ENCODE results near the gene NPIPB13. TPM values are rescaled to one million over a fixed set of nuclear protein-coding genes. Genes with fewer than 3 reads are reported as not detected.

Gene NPIPB13
- total and polyA plus RNA-seq, 9 of the 15 experiments (the other 6 are each of a cell fraction or from before 2014, with no cell fraction given), result 0.31 to 10.1 (median 3.1) TPM

Small RNAs within 50 kb of the gene (small RNA-seq; reads per million reads assigned to genes)
- not detected for gene AC106782.4

Other genes starting within 250 kb of the NPIPB13 start
Only the 7 nearest of the 22 such genes appear.
- 15.7 and 38.0 TPM in 2 replicates for gene MAPK3, start 125.3 kb downstream of the NPIPB13 start, total RNA-seq (2014; rRNA removed)
- 11.3 and 12.0 TPM in 2 replicates for gene MAPK3, start 125.3 kb downstream of the NPIPB13 start, total RNA-seq (2014; rRNA removed; fragmentation: Illumina TruSeq; extraction: Trizol)
- 13.3 and 13.9 TPM in 2 replicates for gene MAPK3, start 125.3 kb downstream of the NPIPB13 start, total RNA-seq (2015; rRNA removed; fragmentation: Illumina TruSeq; extraction: Trizol)
- gene MAPK3, start 125.3 kb downstream of the NPIPB13 start, total RNA-seq (2021), result 41.2 and 44.5 TPM in 2 replicates
- gene MAPK3, start 125.3 kb downstream of the NPIPB13 start, polyA plus RNA-seq (2011; rRNA removed), result 44.0 and 70.0 TPM in 2 replicates
- gene MAPK3, start 125.3 kb downstream of the NPIPB13 start, polyA plus RNA-seq (2014; fragmentation: Illumina TruSeq; extraction: Trizol), result 46.6 and 55.3 TPM in 2 replicates
- 1 to 10 TPM; 1.0 to 1.9 TPM for gene MAPK3, start 125.3 kb downstream of the NPIPB13 start, polyA plus RNA-seq (2014; fragmentation: Nextera tagmentation; extraction: Ambion mirVana)
- 23.4 and 33.8 TPM in 2 replicates for gene MAPK3, start 125.3 kb downstream of the NPIPB13 start, polyA plus RNA-seq (2014; rRNA removed)
- gene CORO1A, start 64.9 kb downstream of the NPIPB13 start, total RNA-seq (2014; rRNA removed), result 7.6 and 7.8 TPM in 2 replicates
- 1.3 and 2.2 TPM in 2 replicates for gene CORO1A, start 64.9 kb downstream of the NPIPB13 start, total RNA-seq (2014; rRNA removed; fragmentation: Illumina TruSeq; extraction: Trizol)
- 17.4 and 18.5 TPM in 2 replicates for gene CORO1A, start 64.9 kb downstream of the NPIPB13 start, total RNA-seq (2015; rRNA removed; fragmentation: Illumina TruSeq; extraction: Trizol)
- 17.8 and 21.1 TPM in 2 replicates for gene CORO1A, start 64.9 kb downstream of the NPIPB13 start, total RNA-seq (2021)
- gene CORO1A, start 64.9 kb downstream of the NPIPB13 start, polyA plus RNA-seq (2011; rRNA removed), result 6.8 and 23.9 TPM in 2 replicates
- 8.3 and 14.3 TPM in 2 replicates for gene CORO1A, start 64.9 kb downstream of the NPIPB13 start, polyA plus RNA-seq (2014; fragmentation: Illumina TruSeq; extraction: Trizol)
- gene CORO1A, start 64.9 kb downstream of the NPIPB13 start, polyA plus RNA-seq (2014; fragmentation: Nextera tagmentation; extraction: Ambion mirVana), result under 1 TPM; 0.22 to 0.31 TPM
- gene CORO1A, start 64.9 kb downstream of the NPIPB13 start, polyA plus RNA-seq (2014; rRNA removed), result 19.1 and 23.8 TPM in 2 replicates
- 72.1 and 88.6 TPM in 2 replicates for gene BOLA2B, start 54.8 kb downstream of the NPIPB13 start, total RNA-seq (2014; rRNA removed)
- gene BOLA2B, start 54.8 kb downstream of the NPIPB13 start, total RNA-seq (2014; rRNA removed; fragmentation: Illumina TruSeq; extraction: Trizol), result 117 and 181 TPM in 2 replicates
- 200 and 209 TPM in 2 replicates for gene BOLA2B, start 54.8 kb downstream of the NPIPB13 start, total RNA-seq (2015; rRNA removed; fragmentation: Illumina TruSeq; extraction: Trizol)
- 259 and 310 TPM in 2 replicates for gene BOLA2B, start 54.8 kb downstream of the NPIPB13 start, total RNA-seq (2021)
- 43.9 and 49.0 TPM in 2 replicates for gene BOLA2B, start 54.8 kb downstream of the NPIPB13 start, polyA plus RNA-seq (2011; rRNA removed)
- 87.3 and 150 TPM in 2 replicates for gene BOLA2B, start 54.8 kb downstream of the NPIPB13 start, polyA plus RNA-seq (2014; fragmentation: Illumina TruSeq; extraction: Trizol)
- gene BOLA2B, start 54.8 kb downstream of the NPIPB13 start, polyA plus RNA-seq (2014; fragmentation: Nextera tagmentation; extraction: Ambion mirVana), result 100 to 1,000 TPM; 158 to 195 TPM
- gene BOLA2B, start 54.8 kb downstream of the NPIPB13 start, polyA plus RNA-seq (2014; rRNA removed), result 159 and 613 TPM in 2 replicates
- gene SLX1A, start 54.6 kb downstream of the NPIPB13 start, total RNA-seq (2014; rRNA removed), result 72.3 and 86.5 TPM in 2 replicates
- gene SLX1A, start 54.6 kb downstream of the NPIPB13 start, total RNA-seq (2014; rRNA removed; fragmentation: Illumina TruSeq; extraction: Trizol), result 10.9 and 11.6 TPM in 2 replicates
- gene SLX1A, start 54.6 kb downstream of the NPIPB13 start, total RNA-seq (2015; rRNA removed; fragmentation: Illumina TruSeq; extraction: Trizol), result 18.4 and 21.0 TPM in 2 replicates
- gene SLX1A, start 54.6 kb downstream of the NPIPB13 start, total RNA-seq (2021), result 48.1 and 52.5 TPM in 2 replicates
- 6.9 and 13.2 TPM in 2 replicates for gene SLX1A, start 54.6 kb downstream of the NPIPB13 start, polyA plus RNA-seq (2011; rRNA removed)
- 7.9 and 8.5 TPM in 2 replicates for gene SLX1A, start 54.6 kb downstream of the NPIPB13 start, polyA plus RNA-seq (2014; fragmentation: Illumina TruSeq; extraction: Trizol)
- 1 to 10 TPM; 2.3 to 2.5 TPM for gene SLX1A, start 54.6 kb downstream of the NPIPB13 start, polyA plus RNA-seq (2014; fragmentation: Nextera tagmentation; extraction: Ambion mirVana)
- gene SLX1A, start 54.6 kb downstream of the NPIPB13 start, polyA plus RNA-seq (2014; rRNA removed), result 39.3 and 44.5 TPM in 2 replicates
- gene SULT1A3, start 49.2 kb downstream of the NPIPB13 start, total RNA-seq (2014; rRNA removed), result 3.8 and 8.4 TPM in 2 replicates
- 2.4 and 3.9 TPM in 2 replicates for gene SULT1A3, start 49.2 kb downstream of the NPIPB13 start, total RNA-seq (2014; rRNA removed; fragmentation: Illumina TruSeq; extraction: Trizol)
- gene SULT1A3, start 49.2 kb downstream of the NPIPB13 start, total RNA-seq (2015; rRNA removed; fragmentation: Illumina TruSeq; extraction: Trizol), result 7.3 and 8.6 TPM in 2 replicates
- 4.7 and 10.6 TPM in 2 replicates for gene SULT1A3, start 49.2 kb downstream of the NPIPB13 start, total RNA-seq (2021)
- gene SULT1A3, start 49.2 kb downstream of the NPIPB13 start, polyA plus RNA-seq (2011; rRNA removed), result 7.5 and 9.7 TPM in 2 replicates
- gene SULT1A3, start 49.2 kb downstream of the NPIPB13 start, polyA plus RNA-seq (2014; fragmentation: Illumina TruSeq; extraction: Trizol), result 17.8 and 18.0 TPM in 2 replicates
- 1 to 10 TPM; 5.0 to 7.1 TPM for gene SULT1A3, start 49.2 kb downstream of the NPIPB13 start, polyA plus RNA-seq (2014; fragmentation: Nextera tagmentation; extraction: Ambion mirVana)
- gene SULT1A3, start 49.2 kb downstream of the NPIPB13 start, polyA plus RNA-seq (2014; rRNA removed), result 7.7 and 8.3 TPM in 2 replicates
- 33.1 and 34.0 TPM in 2 replicates for gene CD2BP2, start 106.8 kb upstream of the NPIPB13 start, total RNA-seq (2014; rRNA removed)
- 28.7 and 35.6 TPM in 2 replicates for gene CD2BP2, start 106.8 kb upstream of the NPIPB13 start, total RNA-seq (2014; rRNA removed; fragmentation: Illumina TruSeq; extraction: Trizol)
- 37.3 and 38.0 TPM in 2 replicates for gene CD2BP2, start 106.8 kb upstream of the NPIPB13 start, total RNA-seq (2015; rRNA removed; fragmentation: Illumina TruSeq; extraction: Trizol)
- 40.8 and 51.1 TPM in 2 replicates for gene CD2BP2, start 106.8 kb upstream of the NPIPB13 start, total RNA-seq (2021)
- gene CD2BP2, start 106.8 kb upstream of the NPIPB13 start, polyA plus RNA-seq (2011; rRNA removed), result 21.5 and 25.8 TPM in 2 replicates
- gene CD2BP2, start 106.8 kb upstream of the NPIPB13 start, polyA plus RNA-seq (2014; fragmentation: Illumina TruSeq; extraction: Trizol), result 30.1 and 32.8 TPM in 2 replicates
- 1 to 10 TPM; 3.9 to 5.0 TPM for gene CD2BP2, start 106.8 kb upstream of the NPIPB13 start, polyA plus RNA-seq (2014; fragmentation: Nextera tagmentation; extraction: Ambion mirVana)
- gene CD2BP2, start 106.8 kb upstream of the NPIPB13 start, polyA plus RNA-seq (2014; rRNA removed), result 41.0 and 46.6 TPM in 2 replicates
- 28.9 and 37.9 TPM in 2 replicates for gene TBC1D10B, start 122.0 kb upstream of the NPIPB13 start, total RNA-seq (2014; rRNA removed)
- gene TBC1D10B, start 122.0 kb upstream of the NPIPB13 start, total RNA-seq (2014; rRNA removed; fragmentation: Illumina TruSeq; extraction: Trizol), result 11.9 and 12.6 TPM in 2 replicates
- 16.9 and 17.5 TPM in 2 replicates for gene TBC1D10B, start 122.0 kb upstream of the NPIPB13 start, total RNA-seq (2015; rRNA removed; fragmentation: Illumina TruSeq; extraction: Trizol)
- gene TBC1D10B, start 122.0 kb upstream of the NPIPB13 start, total RNA-seq (2021), result 52.1 and 55.4 TPM in 2 replicates
- gene TBC1D10B, start 122.0 kb upstream of the NPIPB13 start, polyA plus RNA-seq (2011; rRNA removed), result 11.5 and 13.7 TPM in 2 replicates
- gene TBC1D10B, start 122.0 kb upstream of the NPIPB13 start, polyA plus RNA-seq (2014; fragmentation: Illumina TruSeq; extraction: Trizol), result 24.4 and 28.4 TPM in 2 replicates
- gene TBC1D10B, start 122.0 kb upstream of the NPIPB13 start, polyA plus RNA-seq (2014; fragmentation: Nextera tagmentation; extraction: Ambion mirVana), result 1 to 10 TPM; 2.2 to 2.3 TPM
- gene TBC1D10B, start 122.0 kb upstream of the NPIPB13 start, polyA plus RNA-seq (2014; rRNA removed), result 24.0 and 27.9 TPM in 2 replicates

All from K562 (cell line).